Activated effector memory CD4-positive, alpha-beta T cell treated with anti-CD3 and anti-CD28 coated beads, Interleukin-2, amount 50 U/mL, for 16 hours (primary cell): ENCODE results near the gene HTR2B.
"Not testable (repeated sequence)": the region's sequence is repeated elsewhere in the genome, so short reads cannot be mapped to it uniquely, and the experiment has no call there.

ENCODE experiments used
- DNase-seq: peaks from one replicate; pipeline ENCODE4 v3.0.0-alpha.2; 2020

The HTR2B gene

DNA sequence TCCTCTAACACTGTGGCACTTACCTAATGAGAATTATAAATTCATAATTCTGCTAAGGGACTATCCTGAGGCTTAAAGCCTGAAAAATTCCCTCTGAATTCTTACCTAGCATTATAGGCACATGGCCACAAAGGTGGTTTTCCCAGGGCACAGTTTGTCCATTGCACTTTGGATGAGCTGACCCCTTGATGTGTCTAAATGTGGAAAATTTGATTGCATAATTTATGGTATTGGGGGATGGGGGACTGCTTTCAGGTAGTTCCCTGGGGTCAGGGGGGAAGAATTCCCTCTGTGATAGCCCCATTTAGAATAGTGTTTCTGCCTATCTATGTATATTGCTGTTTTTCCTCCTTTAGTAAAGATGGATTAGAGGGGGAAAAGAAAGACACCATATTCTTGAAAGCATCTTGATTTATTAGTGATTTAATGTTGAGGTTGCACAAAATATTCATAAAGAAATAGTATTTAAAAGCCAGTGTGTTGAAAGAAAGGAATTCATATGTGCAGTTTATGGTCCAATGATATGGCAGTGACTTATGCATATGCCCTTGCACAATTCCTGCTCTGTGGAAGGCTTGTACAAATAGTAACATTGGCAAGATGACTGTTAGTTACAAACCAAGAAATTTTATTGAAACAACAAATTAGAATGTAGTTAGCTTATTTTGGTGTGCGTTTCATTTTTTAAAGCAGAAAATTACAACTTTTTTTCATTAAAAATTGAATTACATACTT is 8.7 kb upstream of the HTR2B start:
- no peak for DNase-seq

GRCh38 chr2:231132129-231132528 is 7.3 kb upstream of the HTR2B start:
- DNase-seq: no peak

- no peak for DNase-seq
Observed at GRCh38 chr2:231130336-231131056, 5.7 kb upstream of the HTR2B start.

DNA sequence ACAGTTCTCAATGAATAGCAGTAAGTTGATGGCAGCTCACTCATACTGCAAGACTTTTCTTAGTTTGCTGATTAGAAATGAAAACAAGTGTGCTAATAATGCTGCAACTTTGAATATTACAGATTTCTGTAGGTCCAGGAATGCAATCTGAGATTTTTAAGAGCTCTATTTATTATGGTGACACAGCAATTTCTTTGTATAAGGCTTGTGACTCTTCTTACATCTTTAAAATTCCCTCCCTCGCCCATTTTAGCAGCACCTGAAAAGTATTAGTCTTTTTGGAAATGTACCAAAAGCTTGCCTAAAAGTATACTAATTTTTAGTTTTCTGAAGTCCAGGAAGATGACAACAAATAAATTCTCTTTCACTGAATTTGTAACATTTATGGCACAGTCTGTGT is 4.4 kb upstream of the HTR2B start:
- DNase-seq: no peak

DNA sequence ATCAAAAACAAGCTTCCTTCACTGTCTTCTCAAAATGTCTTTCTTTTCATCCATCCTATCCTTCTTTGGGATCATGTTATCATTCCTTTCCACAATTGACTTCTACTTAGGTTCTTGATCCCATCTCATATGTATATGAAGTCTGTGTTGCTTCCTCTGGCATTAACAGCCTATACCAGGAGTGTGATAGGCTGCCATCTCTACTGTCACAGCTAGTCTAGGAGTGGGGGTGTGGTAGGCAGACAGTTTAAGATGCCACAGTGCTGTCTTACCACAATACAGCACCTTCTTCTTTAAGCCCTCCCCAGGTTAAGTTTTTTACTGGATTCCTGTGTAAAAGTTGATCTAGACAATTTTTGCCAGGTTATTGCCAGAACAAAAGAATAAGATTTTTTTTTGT is 3.7 kb upstream of the HTR2B start:
- DNase-seq: no peak

- no peak for DNase-seq
Observed at GRCh38 chr2:231127936-231128335, 3.1 kb upstream of the HTR2B start.

DNA sequence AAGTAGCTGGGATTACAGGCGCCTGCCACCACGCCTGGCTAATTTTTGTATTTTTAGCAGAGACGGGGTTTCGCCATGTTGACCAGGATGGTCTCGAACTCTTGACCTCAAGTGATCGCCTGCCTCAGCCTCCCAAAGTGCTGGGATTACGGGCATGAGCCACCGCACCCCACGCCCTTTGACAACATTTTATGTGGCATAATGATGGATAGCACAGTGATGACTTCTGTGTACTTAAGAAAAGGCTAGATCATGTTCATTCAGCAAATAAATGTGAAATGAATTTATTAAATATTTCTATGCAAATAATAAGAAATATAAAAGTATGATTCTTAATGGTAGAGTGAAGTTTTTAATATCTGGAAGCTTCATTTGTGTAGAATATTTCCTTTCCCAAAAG is 2.6 kb upstream of the HTR2B start:
- no peak for DNase-seq

- no peak for DNase-seq
Observed at GRCh38 chr2:231126123-231126522, 1.3 kb upstream of the HTR2B start.

- DNase-seq: no peak
Observed at GRCh38 chr2:231123362-231123898, 1.4 kb downstream of the HTR2B start.

DNA sequence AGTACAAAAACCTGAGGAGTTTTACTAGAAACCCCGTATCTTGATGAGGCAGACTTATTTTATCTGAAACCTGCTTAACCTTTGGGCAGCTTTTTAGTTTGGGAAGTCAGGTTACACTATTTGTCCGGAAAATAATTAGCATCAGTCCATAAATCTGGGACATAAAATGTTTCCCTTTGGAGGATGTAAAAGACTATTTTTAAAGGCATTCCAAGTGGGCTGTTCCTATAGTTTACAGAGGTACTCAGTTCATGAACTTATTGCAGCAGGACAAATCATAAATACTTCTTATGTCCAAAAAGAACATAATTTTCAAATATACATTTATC is 6.3 kb downstream of the HTR2B start:
- DNase-seq: no peak

- DNase-seq: no peak
Observed at GRCh38 chr2:231117922-231118613, 6.8 kb downstream of the HTR2B start.

DNA sequence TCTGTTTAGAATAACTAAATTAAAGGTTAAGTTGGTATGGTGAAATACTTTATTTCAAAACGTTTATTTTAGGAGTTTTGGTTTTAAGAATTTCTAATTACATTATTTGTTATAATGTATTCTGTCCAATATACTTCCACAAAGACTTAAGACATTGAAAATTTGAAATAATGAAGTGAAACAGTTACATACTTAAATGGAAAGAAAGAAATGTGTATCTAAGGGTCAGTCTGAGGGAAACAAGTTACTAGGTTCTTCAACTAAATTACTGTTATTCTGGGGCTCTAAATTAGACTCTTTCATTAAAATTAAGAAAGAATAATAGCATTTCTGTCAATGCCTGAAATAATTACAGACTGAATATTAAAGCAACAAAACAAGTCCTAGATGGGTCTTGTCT is 7.7 kb downstream of the HTR2B start:
- DNase-seq: no peak

GRCh38 chr2:231115651-231116050 is 9.2 kb downstream of the HTR2B start:
- DNase-seq: no peak

DNA sequence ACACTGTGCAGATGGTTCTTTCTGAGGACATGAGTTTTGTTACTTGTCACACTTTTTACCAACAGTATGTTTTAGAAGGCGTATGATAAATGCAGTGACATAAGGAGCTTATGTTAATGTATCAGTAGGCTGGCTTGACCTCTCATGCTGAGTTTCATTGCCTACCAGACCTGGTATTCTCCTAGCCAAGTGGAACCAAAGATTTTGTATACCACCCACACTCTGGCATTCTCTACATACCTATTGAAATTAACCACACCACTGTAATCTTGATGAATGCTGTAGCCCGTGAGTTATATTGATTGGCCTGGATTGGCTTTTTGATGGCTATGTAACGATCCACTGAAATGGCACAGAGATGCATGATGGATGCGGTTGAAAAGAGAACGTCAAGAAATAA is 11.4 kb downstream of the HTR2B start:
- no peak for DNase-seq

GRCh38 chr2:231111987-231112386 is 12.9 kb downstream of the HTR2B start:
- no peak for DNase-seq

GRCh38 chr2:231110551-231110950 is 14.3 kb downstream of the HTR2B start:
- no peak for DNase-seq

- DNase-seq: peak; percentile 83
Observed at GRCh38 chr2:231104115-231104713, 20.6 kb downstream of the HTR2B start.

GRCh38 chr2:231102772-231103171 is 22.1 kb downstream of the HTR2B start:
- no peak for DNase-seq

DNA sequence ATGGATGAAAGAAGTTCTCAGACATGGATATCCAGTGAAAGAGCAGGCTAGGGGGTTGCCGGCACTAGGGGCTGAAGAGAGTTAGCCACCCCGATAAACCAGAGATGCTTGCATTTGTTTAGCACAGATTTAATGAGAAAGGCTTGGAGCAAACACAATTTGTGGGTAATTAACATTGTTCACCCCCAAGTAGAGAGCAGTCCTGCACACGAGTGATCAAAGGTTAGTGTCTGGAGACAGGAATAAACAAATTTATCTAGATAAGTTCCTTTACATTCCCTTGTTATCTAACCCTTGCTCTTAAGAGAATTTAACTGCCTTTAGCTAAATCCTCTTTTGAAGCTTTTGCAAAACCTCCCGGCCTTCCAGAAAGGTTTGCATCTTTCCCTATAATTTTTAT is 23.9 kb downstream of the HTR2B start:
- DNase-seq: no peak

- DNase-seq: not testable (repeated sequence)
Observed at GRCh38 chr2:231100321-231100720, 24.5 kb downstream of the HTR2B start.

DNA sequence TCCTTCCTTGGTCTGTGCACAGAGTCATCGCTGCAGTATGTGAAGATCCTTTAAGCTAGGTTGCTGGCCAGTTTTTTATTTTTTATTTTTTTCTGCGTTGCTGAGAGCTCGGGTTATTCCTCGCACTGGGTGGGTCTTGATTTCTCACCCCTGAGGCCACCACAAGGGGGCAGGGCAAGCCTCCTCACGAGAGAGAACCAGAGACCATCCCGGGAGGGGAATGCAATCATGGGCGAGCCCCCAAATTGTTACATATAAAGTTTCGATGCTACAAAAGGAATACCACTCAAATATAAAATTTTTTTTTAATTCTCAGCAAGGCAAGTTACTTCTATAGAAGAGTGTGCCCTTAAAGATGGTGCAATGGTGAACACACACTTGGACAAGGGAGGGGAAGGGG is 24.9 kb downstream of the HTR2B start:
- DNase-seq: no peak

GRCh38 chr2:231094736-231095346 is 30.0 kb downstream of the HTR2B start:
- DNase-seq: no peak

DNA sequence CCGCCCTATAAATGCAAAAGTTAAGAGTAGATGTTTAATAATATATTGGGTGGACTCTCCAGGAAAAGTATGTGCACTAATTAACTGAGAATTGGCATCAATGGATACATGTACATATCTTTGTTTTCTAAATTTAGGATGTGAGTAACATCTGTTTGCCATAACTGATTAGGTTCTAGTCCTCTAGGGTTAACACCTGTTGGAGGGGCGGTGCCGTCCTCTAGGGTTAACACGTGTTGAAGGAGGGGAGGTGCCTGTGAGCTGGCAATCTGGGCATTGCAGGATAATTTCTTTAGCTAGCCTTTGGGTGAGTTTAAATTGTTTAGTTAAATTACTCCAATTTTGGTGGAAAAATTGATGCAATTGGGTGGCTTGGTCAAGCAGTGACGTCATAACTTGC is 30.9 kb downstream of the HTR2B start:
- DNase-seq: no peak
